Dedifferentiated amniotic fluid mesenchymal stem cell (primary cell): Measurements from ENCODE around the gene RBMS3.
A peak's percentile ranks its signal among the peaks of the same experiment; 100 is the strongest.
"Not testable (repeated sequence)": the region's sequence is repeated elsewhere in the genome, so short reads cannot be mapped to it uniquely, and the experiment has no call there.

Experiments
- DNase-seq: peaks from one replicate; pipeline ENCODE4 v3.0.0-alpha.2; 2016; ENCODE audit errors: extremely low spot score

Gene RBMS3

DNA sequence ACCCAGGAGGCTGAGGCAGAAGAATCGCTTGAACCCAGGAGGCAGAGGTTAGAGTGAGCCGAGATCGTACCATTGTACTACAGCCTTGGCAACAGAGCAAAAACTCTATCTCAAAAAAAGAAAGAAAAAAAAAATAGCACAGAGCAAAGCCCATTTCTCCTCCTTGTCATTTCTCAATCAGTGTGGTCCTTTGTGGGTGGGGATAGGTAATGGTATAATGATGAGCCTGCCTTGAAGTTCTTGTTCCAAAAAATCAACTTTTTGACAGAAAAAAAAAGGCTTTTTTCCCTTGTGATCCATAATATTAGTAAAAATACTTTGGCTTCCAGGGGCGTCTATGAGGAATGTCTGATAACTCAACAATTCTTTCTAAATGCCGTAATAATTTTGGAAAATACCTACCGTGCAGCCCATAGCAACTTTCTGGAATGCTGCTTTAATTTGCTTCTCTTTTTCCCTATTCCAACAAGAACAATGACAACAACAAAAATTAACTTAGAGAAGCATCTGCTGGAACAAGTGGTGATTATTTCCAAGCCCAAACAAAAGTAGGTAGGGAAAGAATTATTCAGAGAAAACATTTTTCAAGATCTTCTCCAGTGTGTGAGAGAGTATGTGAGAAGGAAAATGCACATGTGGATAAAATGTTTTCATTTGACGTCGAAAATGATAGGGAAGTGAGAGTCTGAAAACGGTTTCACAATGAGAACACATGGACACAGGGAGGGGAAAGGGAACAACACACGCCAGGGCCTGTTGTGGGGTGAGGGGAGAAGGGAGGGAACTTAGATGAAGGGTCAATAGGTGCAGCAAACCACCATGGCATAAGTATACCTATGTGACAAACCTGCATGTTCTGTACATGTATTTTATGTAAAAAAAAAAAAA lies 337.8 kb downstream of the RBMS3 start:
- no peak for DNase-seq

DNA sequence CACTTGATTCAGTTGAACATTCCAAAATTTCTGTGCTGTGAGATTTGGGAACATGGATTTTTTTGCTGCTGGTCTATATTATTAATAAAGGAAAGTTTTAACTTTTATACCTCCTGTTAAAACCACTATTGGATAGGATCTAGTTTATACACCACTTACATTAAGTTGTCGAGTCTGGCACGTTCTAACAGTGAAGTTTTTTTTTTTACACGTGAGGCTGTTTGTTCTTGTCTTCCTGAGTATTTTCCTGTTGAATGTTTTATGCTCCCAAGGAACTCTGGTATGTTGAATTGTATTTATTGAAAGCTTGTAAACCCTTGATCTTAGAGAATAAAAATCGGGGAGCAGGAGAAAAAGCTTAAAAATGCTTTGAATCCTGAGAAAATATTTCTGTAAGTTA lies 338.8 kb downstream of the RBMS3 start:
- no peak for DNase-seq

DNA sequence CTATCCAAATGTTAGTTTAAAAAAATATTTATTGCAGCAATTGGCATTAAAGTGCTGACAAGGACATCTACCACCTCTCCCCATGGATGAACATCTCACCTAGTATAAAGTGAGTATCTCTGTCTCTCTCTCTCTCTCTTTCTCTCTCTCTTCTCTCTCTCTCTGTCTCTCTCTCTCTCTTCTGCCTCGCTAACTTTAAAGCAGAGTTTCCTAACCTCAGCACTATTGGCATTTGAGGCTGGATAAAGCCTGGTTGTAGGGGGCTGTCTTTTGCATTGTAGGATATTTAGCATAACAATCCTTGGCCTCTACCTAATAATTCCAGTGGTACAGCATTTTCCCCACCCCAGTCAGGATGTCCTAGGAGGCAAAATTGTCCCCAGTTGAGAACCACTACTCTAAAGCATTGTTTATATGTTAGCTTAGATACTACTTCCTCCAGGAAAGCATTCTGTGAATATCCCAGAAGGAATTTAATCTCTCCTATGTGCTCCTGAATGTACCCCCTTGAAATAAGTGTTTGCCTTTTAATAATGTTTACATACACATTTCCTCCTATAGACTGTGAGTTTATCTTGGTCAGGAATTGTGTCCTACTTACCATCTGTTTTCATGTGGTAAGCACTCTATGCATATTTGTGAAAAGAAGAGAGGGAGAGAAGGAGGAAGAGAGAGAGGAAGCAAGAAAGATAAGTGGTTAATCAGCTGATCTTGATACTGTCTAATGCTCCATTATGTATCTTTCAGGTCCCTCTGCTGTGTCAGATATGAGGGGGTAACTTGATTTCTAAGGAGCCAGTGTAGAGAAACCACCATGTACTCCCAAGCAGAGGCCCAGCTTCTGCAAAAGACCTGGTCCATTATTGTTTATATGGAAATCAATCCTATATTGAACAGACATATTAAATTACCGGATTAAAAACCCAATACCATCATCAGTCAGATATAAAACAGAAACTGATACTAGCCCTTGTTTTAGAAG lies 346.6 kb downstream of the RBMS3 start:
- no peak for DNase-seq

DNA sequence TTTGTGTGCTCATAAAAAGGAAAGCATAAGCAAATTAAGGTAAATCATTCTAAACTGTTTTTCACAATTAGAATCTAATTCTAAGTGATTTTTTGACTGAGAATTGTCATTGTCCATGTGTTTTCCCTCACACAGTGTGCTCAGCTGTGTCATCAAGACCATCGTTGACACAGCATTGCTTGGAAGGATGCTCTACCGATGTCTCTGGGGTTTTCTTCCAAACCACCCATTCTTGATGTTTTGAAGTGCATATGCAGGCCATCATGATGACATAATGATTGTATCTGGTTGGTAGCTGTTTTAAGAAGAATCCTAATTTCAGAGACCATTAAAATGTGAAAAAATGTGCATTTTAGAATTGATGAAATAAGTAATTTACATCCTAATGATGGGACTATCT lies 347.9 kb downstream of the RBMS3 start:
- DNase-seq: no peak

- DNase-seq: no peak
Measured at GRCh38 chr3:29635888-29636287, 355.0 kb downstream of the RBMS3 start.

GRCh38 chr3:29637068-29637467 lies 356.2 kb downstream of the RBMS3 start:
- no peak for DNase-seq

GRCh38 chr3:29639578-29640290 lies 358.9 kb downstream of the RBMS3 start:
- DNase-seq: peak; percentile 26

DNA sequence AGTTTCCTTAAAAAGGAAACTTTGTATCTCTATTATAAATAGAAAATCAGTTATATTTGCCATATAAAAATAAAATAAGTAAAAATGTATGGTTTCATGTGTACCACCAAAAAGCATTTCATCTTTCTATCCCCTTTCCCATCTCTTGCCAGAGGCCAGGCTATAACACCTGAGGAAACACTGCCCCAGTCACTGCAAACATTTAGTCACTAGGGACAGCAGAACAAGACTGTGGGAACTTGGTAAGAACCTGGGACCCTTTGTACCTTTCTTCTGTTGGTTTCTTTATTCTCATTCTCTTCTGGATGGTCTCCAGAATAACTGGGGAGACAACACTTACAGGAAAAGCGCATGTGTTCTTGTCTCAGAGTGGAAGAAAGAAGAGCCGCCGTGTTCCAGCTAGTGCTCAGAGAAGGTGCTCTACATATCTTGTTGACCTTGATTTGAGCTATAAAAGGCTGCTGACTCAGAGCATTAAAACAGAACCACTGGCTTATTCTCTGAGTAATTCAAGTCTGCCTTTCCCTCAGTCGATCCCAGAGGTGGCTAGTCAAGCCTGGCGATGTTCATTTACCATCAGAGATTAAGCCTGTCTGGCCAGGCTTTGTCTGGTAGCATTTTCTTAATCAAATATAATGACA lies 361.6 kb downstream of the RBMS3 start:
- DNase-seq: no peak

DNA sequence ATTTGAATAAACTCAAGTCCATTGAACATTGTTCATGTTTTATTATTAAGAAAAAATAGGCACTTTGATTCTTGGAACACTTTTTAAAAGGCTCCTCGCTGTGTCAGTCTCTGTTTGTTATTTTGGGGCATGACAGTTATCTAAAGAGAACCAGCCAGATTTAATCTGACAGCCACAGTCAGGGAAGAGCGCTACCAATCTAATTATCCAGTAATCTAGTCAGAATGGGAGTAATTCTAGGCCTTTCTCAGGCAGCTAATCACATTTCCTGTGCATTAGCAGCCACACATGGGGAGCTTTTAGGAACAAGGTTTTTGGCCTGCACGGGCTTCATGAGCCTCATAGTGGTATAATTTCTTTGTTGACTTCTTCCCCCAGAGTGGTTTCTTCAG lies 362.2 kb downstream of the RBMS3 start:
- no peak for DNase-seq

- DNase-seq: peak; percentile 48
Measured at GRCh38 chr3:29644261-29644660, 363.4 kb downstream of the RBMS3 start.

GRCh38 chr3:29644956-29645636 lies 364.2 kb downstream of the RBMS3 start:
- no peak for DNase-seq

DNA sequence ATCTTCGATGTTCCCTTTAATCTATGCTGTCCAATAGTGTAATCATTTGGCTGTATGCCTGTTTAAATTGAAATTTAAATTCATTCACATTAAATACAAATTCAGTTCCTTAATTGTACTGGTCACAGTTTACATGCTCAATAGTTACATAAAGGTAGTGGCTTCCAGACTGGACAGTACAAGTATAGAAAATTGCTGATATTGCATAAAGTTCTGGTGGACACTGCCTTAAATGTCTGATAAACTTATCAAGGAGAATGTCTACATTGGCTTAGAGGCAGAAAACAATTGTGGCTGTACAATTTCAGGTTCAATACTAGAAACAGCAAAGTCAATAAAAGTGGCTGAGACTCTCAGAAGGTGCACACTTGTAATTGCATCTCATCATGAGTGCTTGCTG lies 365.2 kb downstream of the RBMS3 start:
- no peak for DNase-seq

GRCh38 chr3:29649815-29650547 lies 369.1 kb downstream of the RBMS3 start:
- DNase-seq: no peak

- no peak for DNase-seq
Measured at GRCh38 chr3:29653680-29654079, 372.8 kb downstream of the RBMS3 start.

DNA sequence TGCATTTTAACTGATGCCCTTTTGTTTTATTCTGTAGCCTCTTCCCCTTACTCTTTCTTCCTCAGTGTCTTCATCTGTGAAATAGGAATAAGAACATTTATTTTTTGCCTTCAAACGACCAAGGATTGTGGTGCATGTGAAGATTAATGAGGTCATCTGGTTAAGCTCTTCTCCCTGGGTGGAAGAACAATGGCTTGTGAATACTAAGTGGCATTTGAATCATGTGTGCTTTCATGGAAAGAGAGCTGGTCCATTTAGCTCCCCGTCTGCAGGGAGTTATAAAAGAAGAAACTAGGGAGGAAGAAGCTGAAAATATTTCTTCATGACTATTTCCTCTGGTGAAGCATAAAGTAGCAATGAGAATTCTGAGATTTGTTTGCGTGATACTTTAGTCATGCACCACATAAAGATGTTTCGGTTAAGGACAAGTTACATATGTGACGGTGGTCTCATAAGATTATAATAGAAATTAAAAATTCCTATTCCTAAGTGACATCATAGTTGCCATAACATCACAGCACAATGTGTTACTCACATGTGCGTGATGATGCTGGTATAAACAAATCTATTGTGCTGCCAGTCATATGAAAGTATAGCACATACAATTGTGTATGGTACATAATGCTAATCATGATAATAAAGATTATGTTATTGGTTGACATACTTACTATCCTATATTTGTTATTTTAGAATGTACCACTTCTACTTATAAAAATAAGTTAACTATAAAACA lies 374.3 kb downstream of the RBMS3 start:
- no peak for DNase-seq

- DNase-seq: no peak
Measured at GRCh38 chr3:29665688-29666087, 384.8 kb downstream of the RBMS3 start.

DNA sequence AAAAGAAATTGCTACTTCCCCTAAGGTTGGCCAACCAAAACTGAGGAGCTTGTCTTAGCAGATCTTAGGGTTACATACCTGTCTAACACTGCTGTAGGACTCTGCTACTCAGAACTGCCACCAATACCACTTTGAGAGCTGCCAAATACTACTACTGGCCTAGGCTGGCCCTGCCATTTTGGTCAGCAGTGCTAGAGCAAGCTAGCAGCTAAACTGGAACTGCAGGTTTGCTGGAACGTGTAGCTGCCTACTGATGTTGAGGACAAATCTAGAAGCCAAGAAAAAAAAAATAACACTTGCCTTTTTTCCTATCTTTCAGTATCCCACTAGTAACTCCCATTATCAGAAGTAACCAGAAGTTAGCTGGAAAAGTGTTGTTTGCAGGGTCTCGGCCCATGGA lies 387.4 kb downstream of the RBMS3 start:
- DNase-seq: no peak

GRCh38 chr3:29668728-29669127 lies 387.9 kb downstream of the RBMS3 start:
- DNase-seq: no peak

DNA sequence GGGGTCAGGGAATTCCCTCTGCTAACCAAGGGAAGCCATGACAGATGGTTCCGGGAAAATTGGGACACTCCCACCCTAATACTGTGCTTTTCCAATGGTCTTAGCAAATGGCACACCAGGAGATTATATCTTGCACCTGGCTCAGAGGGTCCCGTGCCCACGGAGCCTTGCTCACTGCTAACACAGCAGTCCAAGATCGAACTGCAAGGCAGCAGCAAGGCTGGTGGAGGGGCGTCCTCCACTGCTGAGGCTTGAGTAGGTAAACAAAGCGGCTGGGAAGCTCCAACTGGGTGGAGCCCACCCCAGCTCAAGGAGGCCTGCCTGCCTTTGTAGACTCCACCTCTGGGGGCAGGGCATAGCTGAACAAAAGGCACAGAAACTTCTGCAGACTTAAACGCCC lies 389.6 kb downstream of the RBMS3 start:
- not testable (repeated sequence) for DNase-seq

DNA sequence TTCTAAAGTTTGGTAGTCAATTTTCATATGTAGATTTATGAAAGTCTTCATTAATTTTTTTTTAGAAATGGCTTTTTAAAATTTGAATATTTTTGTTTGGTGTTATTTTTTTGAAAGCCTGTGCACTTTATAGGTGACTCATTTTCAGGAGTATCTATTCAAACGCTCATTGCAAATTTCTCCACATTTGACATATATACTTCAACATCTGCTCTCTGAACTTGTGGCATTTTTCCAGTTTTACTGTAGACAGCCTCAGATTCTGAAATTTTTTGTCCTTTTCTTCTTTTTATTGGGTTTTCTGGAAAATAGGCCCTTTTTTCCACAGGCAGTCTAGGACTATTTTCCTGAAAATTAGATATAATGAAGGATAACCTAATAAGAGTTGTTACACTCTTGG lies 396.6 kb downstream of the RBMS3 start:
- DNase-seq: no peak
